Inflammatory macrophage treated with lipopolysaccharide for 4 hours (primary cell): ENCODE results near the gene AUTS2.

Experiments used
- DNase-seq: peaks from one replicate; pipeline ENCODE4 v3.0.0-alpha.2; 2020

The AUTS2 gene

DNA sequence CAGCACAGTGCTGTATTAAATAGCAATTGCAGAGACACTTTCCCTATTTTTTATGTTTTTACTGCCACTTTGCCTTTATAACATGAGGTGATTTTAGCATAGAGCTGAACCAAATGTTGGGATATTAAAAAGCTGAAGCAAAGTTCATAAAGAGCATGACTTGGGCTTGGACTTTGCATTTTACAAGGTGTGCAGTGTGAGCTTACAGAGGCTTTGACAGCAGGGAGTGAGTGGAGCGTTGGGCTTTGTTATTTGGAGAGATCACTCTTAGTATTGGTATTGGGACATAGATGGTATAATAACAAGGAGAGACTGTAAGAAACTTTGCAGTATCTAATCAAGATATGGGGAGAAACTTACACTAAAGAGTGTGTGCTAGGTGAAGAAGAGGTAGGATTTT, 449.1 kb downstream of the AUTS2 start:
- no peak for DNase-seq

DNA sequence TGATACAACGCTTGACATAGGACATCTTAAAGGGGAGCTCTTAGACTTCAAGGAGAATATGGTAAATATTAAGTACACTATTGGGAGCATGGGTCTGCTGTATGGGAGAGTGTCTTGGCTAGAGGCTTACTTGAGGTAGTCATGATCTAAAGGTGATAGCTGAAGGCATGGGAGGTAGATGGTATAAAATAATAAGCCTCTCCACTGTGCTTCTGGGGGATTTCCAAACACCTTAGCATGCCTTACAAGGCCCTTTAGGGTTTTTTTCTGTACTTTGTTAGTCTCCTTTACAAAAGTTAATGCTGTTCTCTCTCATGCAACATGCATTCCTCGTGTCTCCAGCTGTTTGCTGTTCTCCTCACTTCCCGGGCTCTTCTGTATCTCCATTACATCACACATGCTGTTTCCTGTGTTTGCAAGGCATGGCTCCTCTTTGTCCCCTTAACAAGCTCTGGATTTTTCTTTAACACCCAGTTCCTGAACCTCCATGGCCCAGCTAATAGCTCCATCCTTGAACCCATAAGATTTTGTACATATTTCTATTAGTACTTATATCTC, 449.7 kb downstream of the AUTS2 start:
- DNase-seq = no peak

DNA sequence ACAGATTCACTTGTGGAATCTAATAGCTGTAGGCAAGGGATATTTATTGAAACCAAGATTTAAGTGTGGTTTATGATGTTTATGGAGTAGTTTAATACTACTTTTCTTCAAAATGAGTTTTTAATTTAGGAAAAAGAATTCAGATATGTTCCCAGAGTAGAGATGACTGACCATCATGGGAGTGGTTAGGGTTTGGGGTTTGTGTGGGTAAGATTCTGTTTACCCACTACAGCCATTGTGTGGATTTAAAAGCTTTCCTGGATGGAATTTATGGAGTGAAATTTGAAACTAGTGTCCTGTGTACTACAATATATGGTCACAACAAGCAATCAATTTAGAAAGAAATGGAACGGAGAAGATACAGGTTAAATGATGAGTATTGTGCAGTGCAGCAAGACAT, 453.5 kb downstream of the AUTS2 start:
- DNase-seq = no peak

DNA sequence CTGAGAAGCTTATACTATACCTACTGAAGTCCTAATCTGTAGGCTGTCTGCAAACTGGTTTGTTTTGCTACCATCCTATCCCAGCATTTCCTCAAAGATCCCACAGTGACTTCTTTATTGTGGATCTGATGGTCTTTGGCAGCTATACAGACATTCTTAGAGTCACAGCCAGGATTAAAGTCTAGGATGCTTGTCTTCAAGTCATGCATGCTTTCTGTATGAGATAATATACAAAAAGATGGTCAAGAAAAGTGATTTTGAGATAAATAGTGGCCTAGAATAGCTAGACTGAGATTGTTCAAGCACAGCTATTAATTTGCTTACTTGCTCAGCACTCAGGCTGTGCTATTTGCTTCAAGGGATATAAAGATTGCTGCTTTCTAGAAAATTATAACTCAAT, 454.4 kb downstream of the AUTS2 start:
- no peak for DNase-seq

DNA sequence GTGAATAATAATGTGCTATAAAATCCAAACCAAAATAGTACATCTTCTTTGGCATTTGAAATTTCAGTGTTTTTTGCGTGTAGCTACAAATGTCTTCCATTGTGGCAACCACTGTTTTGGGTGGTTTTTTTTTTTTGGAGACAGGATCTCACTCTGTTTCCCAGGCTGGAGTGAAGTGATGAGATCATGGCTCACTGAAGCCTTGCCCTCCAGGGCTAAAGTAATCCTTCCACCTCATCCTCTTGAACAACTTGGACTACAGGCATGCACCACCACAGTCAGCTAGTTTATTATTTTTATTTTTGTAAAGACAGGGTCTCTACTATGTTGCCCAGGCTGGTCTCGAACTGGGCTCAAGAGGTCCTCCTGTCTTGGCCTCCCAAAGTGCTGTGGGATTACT, 455.1 kb downstream of the AUTS2 start:
- DNase-seq = no peak

DNA sequence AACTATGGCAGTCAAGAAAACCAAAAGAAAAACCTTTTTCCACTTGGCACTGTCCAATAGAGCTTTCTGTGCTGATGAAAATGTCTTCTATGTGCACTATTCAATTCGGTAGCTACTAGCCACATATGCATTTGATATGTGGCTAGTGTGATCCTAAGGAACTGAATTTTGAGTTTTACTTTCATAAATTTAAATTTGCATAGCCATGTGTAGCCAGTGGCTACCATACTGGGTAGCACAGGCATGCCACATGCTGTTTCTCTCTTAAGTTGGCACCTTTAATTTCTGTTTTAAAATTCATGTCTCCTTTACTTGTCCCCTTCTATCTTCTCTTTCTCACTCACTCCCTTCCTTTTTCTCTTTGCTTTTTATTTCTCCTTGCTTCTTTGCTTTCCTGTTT, 455.7 kb downstream of the AUTS2 start:
- no peak for DNase-seq

DNA sequence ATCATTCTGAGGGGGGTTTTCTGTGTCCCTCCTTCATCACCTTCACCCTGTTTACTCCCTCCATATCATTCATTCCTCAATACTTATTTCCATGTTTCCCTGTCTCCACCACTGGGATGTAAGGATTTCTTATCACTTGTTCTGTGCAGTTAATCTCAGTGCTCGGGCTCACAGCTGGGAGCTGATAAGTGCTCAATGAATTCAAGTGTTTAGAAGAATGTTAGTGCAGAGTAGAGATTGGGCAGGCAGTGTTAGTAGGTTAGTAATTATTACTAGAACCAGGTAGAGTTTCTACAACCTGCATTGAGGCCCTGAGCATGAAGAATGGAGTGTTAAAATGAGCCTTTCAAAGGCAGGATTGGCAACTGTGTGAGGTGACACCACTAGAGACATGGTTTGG, 458.1 kb downstream of the AUTS2 start:
- no peak for DNase-seq

DNA sequence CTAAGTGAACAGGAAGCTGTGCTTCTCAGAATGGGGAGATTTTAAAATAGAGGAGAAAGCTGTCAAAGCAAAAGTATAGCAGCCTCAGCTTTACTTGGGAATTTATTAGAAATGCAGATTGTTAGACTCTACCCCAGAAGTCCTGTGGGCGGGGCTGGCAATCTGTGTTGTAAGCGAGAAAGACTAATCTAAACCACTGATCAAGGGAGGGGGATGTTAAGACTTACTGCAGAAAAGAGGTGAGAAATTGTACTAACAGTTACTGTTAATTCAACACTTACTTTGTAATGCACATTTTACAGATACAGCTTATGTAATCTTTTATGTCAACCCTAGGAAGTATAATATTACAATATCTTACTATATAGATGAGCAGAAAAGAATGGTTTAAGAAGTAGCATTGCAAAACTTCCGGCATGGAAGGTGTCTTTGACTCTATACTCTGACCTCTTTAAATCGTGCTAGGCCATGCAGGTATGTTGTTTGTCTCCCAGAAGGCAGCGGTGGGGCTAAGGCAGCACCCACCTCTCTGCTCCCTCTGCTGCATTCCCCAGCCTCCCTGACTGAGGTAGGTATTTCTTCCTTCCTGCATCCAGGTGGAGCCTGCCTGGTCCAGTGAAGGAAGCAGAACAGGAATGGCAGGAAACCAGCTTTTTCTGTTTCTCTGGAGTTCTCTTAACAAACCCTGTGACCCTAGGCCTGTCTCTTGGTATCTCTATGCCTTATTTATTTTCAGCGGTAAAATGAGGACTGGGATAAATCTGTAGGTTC, 462.2 kb downstream of the AUTS2 start:
- no peak for DNase-seq

DNA sequence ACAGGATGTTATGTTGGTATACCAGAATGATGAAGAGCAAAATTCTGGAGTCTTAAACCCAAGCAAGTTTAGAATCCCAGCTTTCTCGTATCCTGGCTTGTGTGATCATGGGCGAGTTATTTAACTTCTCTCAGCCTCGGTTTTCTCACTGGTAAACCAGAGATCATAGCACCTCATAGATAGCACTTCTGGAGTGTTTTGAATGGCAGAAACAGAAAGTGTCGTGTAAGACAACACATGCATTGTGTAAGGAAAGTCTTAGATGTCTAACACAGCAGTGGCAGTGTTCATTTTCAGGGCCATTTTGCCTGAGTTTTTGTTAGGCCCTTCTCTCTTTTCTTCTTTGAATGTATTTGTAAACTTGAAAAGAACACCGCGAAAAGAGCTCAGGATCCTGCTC, 465.1 kb downstream of the AUTS2 start:
- no peak for DNase-seq

DNA sequence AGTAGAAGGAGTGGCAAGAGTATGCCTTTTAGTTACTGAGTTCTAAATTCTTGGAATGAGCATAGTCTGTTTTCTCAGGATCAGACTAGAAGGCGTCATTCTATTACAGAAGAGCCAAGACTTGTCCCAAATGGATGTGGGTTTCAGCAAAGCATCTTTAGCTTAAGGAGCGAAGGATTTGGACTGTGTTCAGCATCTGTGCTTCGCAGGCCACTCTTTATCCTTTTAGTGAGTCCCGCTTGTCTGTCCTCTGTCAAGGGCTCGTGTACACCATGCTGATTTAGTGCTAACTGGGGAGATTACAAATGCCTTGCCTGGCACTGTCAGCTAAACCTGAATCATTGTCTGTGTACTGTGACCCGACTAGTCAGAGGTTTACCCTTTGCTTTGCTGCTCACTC, 465.7 kb downstream of the AUTS2 start:
- DNase-seq = no peak

DNA sequence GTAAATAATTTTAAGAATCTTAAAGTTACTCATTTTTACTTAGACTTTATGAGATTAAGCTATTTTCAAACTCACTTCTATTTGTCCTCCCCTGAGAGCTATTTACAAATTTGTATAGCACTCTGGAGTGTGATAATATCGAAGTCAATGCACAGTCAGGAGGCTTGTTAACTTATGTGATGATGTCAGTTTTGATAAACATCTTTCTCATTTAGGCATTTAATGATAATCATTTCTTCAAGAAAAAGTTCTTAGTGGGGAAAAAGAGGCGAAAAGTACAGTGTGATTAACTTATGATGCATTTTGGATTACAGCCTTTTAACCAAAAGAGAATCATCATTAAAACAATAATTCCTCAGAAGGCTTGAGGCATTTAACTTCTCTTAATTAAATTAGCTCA, 468.6 kb downstream of the AUTS2 start:
- no peak for DNase-seq

DNA sequence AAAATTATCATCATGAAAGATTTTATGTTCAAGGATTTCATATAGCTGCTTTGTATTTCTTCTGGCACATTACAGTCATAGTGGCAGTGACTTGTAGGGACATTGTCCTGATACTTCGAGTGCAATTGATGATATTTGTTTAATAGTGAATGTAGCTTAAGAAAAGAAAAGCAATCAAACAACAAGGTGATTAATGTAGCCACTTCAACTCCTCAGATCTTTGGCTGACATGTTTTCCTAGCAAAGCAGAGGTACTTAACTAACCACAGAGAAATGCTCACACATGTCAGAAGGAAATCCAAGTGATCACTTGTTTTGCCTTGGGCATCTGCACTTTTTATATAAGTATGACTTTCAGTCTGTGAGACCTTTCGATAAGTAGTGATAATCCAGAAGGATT, 470.3 kb downstream of the AUTS2 start:
- DNase-seq = no peak

DNA sequence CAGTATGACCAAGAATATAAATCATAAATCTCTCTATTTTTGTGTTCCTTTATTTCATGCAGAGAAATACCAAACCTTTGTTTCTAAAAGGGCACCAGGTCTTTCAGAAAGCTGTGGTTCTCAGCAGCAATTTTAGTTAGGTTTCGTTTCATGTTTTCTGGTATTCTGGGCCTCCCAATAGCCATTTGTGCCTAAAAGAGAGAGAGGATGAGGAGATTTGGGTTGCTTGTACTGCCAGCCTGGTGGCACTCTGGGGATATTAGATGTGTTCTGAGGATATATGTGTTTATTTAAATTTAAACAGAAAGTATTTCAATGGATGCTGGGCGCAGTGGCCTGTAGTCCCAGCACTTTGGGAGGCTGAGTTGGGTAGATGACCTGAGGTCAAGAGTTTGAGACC, 471.7 kb downstream of the AUTS2 start:
- no peak for DNase-seq

DNA sequence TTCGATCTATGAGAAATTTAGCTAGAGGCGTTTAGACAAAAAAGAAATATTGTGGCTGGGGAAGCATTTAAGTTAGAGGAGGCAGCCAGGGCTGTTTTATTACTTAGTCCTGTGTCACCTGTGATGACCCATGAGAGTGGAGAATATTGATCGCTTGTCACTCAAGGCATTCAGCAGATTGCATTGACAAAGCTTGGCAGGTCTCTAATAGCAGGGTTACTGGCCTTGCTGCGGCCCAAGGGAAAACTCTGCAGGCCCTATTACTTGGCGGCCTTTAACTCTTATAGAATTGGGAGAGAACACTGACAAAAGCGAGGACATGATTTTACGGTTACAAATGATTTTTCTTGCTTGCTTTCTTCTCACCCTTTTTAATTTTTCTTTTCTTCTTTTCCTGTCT, 473.5 kb downstream of the AUTS2 start:
- no peak for DNase-seq

DNA sequence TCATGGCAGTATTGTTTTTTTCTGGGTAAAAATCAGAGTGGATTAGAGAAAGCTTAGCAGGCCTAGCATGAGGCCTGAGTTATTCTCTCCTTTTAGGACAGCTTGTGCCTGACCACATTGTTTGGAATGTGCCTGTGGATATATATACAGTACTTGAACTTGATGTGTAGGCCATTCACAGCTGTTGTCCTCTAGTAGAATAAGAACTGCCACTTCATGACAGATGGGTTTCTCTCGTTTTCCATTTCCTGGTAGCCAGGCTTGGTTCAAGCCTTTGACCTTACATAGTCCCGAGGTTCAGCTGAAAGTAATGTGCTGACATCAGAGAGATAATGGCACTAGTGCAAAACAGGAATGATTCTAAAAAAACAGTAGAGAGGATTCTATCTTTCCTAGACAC, 473.9 kb downstream of the AUTS2 start:
- no peak for DNase-seq

DNA sequence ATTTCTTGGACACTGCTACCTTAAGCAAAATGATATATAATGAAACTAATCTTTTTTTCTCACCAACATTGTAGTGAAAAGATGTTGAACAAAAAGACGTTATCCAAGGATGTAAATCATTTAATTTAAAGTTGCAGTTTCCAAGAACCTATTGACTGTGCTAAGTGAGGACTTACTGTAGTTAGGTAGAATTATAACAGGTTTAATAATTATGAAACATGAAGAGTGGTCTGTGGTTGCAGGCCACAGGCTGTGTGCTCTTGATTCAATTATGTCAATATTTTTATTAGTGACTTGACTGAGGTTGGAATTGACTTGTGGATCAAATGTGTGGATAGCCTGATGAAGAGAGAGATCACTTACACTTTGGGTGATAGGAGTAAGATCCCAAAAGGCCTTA, 478.1 kb downstream of the AUTS2 start:
- DNase-seq = no peak

DNA sequence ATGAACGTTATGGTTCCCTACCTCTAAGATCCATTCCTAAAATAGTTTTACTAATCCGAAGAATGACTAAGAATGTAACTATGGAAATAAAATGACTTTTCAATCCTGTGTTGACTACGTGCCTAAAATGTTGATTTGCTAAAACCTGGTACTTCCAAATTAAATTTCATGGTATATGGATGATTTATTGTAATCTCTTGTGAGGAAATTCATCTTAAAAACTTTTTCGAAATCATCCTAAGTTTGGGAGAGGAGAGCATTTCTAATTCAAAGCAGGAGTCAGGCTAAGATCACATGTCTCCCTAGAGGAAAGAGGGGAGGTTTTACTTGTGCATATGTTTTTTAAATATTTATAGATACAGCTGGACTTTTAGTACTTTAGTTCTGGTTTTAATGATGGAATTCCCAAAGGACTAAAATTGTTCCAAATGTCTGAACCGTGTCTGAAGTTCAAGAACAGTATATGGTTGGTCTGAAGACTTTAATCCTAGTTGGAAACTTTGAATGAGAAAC, 483.9 kb downstream of the AUTS2 start:
- DNase-seq = no peak

DNA sequence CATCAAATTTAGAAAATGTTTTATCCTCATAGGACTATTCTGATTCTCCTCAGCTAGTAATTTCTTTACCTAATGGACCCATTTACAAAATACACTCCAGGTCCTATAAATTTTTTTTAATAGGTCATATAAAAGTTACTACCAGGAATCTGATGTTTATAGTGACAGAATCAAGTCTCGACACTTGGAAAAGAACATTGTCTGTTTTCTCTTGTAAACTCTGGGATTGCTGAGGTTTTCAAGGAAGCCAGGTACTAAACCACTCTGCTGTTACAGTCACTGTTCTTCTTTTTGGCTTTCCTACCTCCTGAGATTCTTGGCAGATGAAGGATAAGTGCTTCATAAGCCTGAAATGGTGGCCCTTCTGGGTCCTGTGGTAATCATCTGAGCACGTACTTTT, 493.1 kb downstream of the AUTS2 start:
- DNase-seq = no peak

DNA sequence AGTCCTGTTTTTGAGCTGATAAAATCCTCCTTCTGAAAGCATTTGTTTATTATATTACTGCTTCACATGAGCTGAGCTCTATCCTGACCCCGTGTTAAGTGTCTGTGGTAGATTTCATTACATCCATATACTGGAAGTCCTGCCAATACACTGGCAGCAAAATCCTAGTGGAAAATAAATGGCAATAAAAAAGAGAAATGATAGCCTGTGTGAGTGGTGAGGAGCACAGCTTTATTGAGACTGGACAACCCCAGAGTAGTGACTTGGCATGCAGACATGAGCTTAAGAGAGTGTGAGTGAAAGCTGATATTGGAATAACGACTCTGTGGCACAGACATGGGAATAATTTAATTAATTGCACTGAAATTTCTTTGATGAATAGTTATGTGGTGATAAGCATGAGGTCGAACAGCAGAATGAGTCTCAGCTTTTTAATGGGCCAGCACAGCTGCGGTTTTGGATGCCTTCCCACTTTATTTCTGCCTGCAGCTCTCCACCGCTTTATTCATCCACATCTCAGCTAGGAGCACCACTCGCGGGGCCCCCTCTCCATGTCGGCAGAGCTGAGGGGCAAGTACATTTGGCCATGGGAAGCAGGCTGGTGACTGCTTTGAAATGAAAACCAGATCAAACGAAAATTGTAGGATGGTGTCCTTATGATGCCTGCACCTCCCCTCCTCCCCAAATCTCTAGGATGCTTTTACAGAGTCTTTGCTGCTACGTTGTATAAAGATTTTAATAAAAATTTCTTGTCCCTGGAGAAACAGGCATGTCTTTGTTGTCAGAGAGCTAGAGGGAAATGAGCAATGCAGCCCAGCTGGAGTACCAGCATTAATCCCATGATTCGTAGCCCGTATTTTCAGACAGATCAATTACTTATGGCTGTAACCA, 494.3 kb downstream of the AUTS2 start:
- no peak for DNase-seq

DNA sequence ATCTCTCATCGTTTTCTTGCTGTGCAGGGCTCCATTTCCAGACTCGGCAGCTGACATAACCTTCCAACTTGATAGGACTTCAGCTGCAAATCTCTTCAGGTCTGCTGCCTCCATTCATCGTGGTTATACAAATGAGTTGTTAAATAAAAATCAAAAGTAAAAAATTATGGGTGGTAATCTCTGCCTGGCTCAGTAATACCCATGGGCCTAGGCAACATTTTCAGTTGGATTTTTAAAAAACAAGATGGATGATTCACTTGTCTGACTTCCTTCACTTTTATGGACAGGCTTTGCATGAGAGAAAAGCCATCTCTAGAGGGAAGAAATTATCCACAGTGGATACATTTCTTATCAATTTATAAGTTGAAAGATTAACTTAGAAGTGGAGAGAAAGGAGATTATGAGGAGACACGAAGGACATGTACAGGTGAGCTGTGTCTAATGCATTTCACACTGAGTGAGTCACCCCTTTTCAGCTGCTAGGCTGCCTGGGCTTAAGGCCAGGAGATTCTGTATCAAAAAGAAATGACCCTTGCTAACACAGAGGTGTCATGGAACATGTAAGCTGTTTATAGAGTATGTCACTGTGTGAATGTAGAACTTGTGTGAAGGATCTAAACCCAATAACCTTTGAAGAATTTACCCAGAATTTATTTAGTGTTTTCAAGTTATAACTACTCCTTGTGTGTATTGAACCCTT, 495.1 kb downstream of the AUTS2 start:
- DNase-seq = no peak

DNA sequence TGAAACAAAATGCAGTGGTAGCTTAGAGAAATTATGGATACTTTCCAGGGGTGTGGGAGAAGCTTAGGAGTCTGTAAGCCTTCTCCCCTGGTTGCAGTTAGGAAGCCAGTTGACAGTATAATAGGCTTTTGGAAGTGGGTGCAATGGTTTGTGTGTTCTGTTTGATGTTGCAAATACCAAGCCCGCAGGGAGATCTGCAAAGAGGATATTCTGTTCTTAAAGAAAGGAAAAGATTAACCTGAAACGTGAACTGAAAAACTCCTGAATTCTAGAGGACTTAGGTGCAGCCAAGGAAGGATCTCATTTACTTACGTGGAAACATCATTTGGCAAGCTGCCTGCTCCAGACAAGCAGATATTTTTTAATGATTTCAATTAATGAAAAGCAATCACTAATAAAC, 496.6 kb downstream of the AUTS2 start:
- no peak for DNase-seq

DNA sequence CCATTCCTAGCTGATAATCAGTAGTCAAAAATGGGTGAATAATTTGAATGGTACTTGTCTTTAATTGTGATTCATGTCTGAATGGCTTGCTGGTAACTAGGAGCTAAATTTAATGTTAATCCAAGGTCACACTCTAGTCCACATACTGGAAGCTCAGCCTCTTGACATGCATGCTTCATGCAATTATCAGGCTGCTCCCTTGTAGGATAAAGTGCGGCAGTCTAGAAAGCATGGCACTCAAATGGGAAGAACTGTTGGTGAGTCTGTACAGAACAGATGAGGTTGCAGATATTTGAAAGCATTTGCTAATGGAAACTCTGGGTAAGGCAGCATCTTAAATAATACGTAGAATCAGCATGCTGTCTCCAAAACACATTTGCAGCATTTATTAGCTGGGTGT, 499.4 kb downstream of the AUTS2 start:
- DNase-seq = no peak

DNA sequence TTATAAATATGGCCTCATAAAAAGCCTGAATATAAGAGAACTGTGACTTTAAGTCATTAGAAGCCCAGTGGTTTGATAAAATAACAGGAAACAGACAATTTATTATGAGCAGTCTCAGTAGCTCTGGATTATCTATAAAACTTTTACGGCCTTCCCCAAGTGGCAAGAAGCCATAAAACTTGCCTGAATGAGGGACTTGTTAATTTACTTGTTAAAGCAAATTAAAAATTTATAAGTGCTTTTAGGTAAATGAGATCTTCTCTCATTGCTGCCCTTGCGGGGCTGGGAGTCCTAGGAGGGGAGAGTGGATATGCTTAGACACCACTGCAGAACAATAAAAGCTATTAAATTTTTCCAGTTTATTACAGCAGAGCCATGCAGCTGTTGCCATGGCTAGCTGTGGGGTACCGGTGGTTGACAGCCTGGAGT, 499.9 kb downstream of the AUTS2 start:
- DNase-seq = no peak
